HEK293 (cell line): ENCODE data around the gene CLK2.

ENCODE experiments used
- CTCF ChIA-PET: fragments of 350-600 bp; formaldehyde crosslinking; extraction: SDS; loops from one replicate; lab custom pipeline; 2021; ENCODE audit warnings: antibody characterized with exemption; lab: Yijun Ruan, JAX
- POLR2A ChIA-PET: fragments of 300-600 bp; formaldehyde crosslinking; extraction: SDS; loops from one replicate; lab custom pipeline; 2020; ENCODE audit warnings: antibody characterized with exemption, inconsistent platforms; lab: Yijun Ruan, JAX
- H3K27ac ChIP-seq: fragments of 200-500 bp; sonication (Bioruptor generic); 2 replicates; pipeline ENCODE4 v1.5.1; 2014; ENCODE audit warnings: low read depth, low read length, control low read depth, inconsistent platforms; ENCODE audit errors: extremely low read depth
- H3K36me3 ChIP-seq, 2 experiments: fragments of 200-500 bp in 1 of 2; sonication (Bioruptor generic) in 1 of 2; 1 replicate in 1 of 2; 2 replicates in 1 of 2; pipeline ENCODE4 v1.5.1; 2014 to 2017; ENCODE audit warnings: inconsistent platforms in 2 of 2, low read length in 2 of 2; ENCODE audit not compliant: control insufficient read depth in 2 of 2, insufficient read depth in 1 of 2
- H3K4me1 ChIP-seq: fragments of 200-500 bp; sonication (Bioruptor generic); 2 replicates; pipeline ENCODE4 v1.5.1; 2014; ENCODE audit warnings: mild to moderate bottlenecking, low read length, inconsistent platforms; ENCODE audit not compliant: control insufficient read depth, insufficient read depth
- H3K4me3 ChIP-seq: 2 replicates; pipeline ENCODE4 v1.5.1; 2011; ENCODE audit warnings: low read depth, mild to moderate bottlenecking, control low read depth, low read length, moderate library complexity
- H3K9me3 ChIP-seq: fragments of 200-500 bp; sonication (Bioruptor generic); 2 replicates; pipeline ENCODE4 v1.5.1; 2014; ENCODE audit warnings: low read depth, low read length, inconsistent platforms; ENCODE audit not compliant: control insufficient read depth, insufficient read depth
- INSM2 ChIP-seq: fragments of 450-650 bp; formaldehyde crosslinking; IDR thresholded peaks from 2 replicates; pipeline ENCODE4 v1.5.1; 2016; ENCODE audit warnings: missing biosample characterization, missing genetic modification characterization
- KLF1 ChIP-seq: fragments of 450-650 bp; formaldehyde crosslinking; IDR thresholded peaks from 2 replicates; pipeline ENCODE4 v1.5.1; 2016; ENCODE audit warnings: missing biosample characterization, missing genetic modification characterization
- OSR2 ChIP-seq: fragments of 450-650 bp; formaldehyde crosslinking; IDR thresholded peaks from 2 replicates; pipeline ENCODE4 v1.5.1; 2016; ENCODE audit warnings: missing biosample characterization, missing genetic modification characterization
- PRDM6 ChIP-seq: fragments of 450-650 bp; formaldehyde crosslinking; IDR thresholded peaks from 2 replicates; pipeline ENCODE4 v1.5.1; 2017; ENCODE audit warnings: missing biosample characterization, missing genetic modification characterization
- TCF7L2 ChIP-seq: IDR thresholded peaks from 2 replicates; pipeline ENCODE4 v1.6.1; 2011; ENCODE audit warnings: low read depth, mild to moderate bottlenecking, inconsistent platforms, low read length, moderate library complexity, borderline replicate concordance
- ZBTB11 ChIP-seq: fragments of 450-650 bp; formaldehyde crosslinking; conservative IDR thresholded peaks from 2 replicates; pipeline ENCODE4 v1.5.1; 2016; ENCODE audit warnings: low read depth, missing biosample characterization, missing genetic modification characterization
- ZBTB26 ChIP-seq: fragments of 450-650 bp; formaldehyde crosslinking; optimal IDR thresholded peaks from 2 replicates; pipeline ENCODE3; 2016; ENCODE audit warnings: missing biosample characterization, mild to moderate bottlenecking, missing genetic modification characterization
- ZNF510 ChIP-seq: fragments of 450-650 bp; formaldehyde crosslinking; IDR thresholded peaks from 2 replicates; pipeline ENCODE4 v1.5.1; 2018; ENCODE audit warnings: mild to moderate bottlenecking, missing genetic modification characterization, missing biosample characterization; ENCODE audit not compliant: insufficient replicate concordance
- ZNF514 ChIP-seq: fragments of 450-650 bp; formaldehyde crosslinking; IDR thresholded peaks from 2 replicates; pipeline ENCODE4 v1.5.1; 2016; ENCODE audit warnings: missing biosample characterization, missing genetic modification characterization
- ZNF518A ChIP-seq: fragments of 450-650 bp; formaldehyde crosslinking; conservative IDR thresholded peaks from 2 replicates; pipeline ENCODE4 v1.5.1; 2016; ENCODE audit warnings: low read depth, missing biosample characterization, missing genetic modification characterization
- ZNF621 ChIP-seq: fragments of 450-650 bp; formaldehyde crosslinking; IDR thresholded peaks from 2 replicates; pipeline ENCODE4 v1.5.1; 2017; ENCODE audit warnings: missing biosample characterization, missing genetic modification characterization
- ZNF843 ChIP-seq: fragments of 450-650 bp; formaldehyde crosslinking; IDR thresholded peaks from 2 replicates; pipeline ENCODE4 v1.5.1; 2016; ENCODE audit warnings: missing biosample characterization, missing genetic modification characterization

Gene CLK2

GRCh38 chr1:155295942-155296267 is 22.6 kb upstream of the CLK2 start:
- Histone ChIP-seq H3K4me3 (no peak overlapping the region), H3K36me3 (no peaks in the 10 kb centered on the region), H3K27ac (no peak overlapping the region), H3K9me3 (no peaks in the 10 kb centered on the region), H3K4me1 (no peaks in the 10 kb centered on the region)
- POLR2A ChIA-PET, result interaction anchor here (0.6 kb wide), 1 partner anchor 28 kb away, joined by 3 read pairs; no protein-coding TSS in a partner anchor
- TF ChIP-seq ZBTB26 (tag by site-specific recombination) (no peak), ZNF510 (tag by site-specific recombination) (no peak), OSR2 (tag by site-specific recombination) (no peak), ZNF514 (tag by site-specific recombination) (no peak), TCF7L2 (no peak), ZBTB11 (tag by site-specific recombination) (no peak), ZNF621 (tag by site-specific recombination) (no peak)
- CTCF ChIA-PET, result interaction anchor here (1.2 kb wide), 1 partner anchor 12 kb away, joined by 4 read pairs; no protein-coding TSS in a partner anchor

GRCh38 chr1:155295183-155295941 is 22.1 kb upstream of the CLK2 start:
- ChIA-PET POLR2A (interaction anchor here (0.6 kb wide), 1 partner anchor 29 kb away, joined by 3 read pairs; no protein-coding TSS in a partner anchor), CTCF (no interaction called here)
- H3K36me3 ChIP-seq, result no peaks in the 10 kb centered on the region
- H3K4me3 ChIP-seq, result no peak overlapping the region
- no peaks in the 10 kb centered on the region for H3K9me3 ChIP-seq
- TF ChIP-seq ZNF518A (tag by site-specific recombination), result no peak
- TF ChIP-seq ZNF843 (tag by site-specific recombination), result no peak
- TF ChIP-seq KLF1, result peak; percentile 34; the same call in 1 of the 2 replicates
- TF ChIP-seq PRDM6 (tag by site-specific recombination), result no peak
- no peak for TF ChIP-seq INSM2
- H3K27ac ChIP-seq, result no peak overlapping the region
- no peaks in the 10 kb centered on the region for H3K4me1 ChIP-seq
